ENCODE measurements around the gene GPR107. TPM values are rescaled to one million over a fixed set of nuclear protein-coding genes. Genes with fewer than 3 reads are reported as not detected.
A peak's percentile ranks its signal among the peaks of the same experiment; 100 is the strongest.

Gene GPR107
- total RNA-seq, 1 donor from 2014 or later: 21.1 TPM

DNA sequence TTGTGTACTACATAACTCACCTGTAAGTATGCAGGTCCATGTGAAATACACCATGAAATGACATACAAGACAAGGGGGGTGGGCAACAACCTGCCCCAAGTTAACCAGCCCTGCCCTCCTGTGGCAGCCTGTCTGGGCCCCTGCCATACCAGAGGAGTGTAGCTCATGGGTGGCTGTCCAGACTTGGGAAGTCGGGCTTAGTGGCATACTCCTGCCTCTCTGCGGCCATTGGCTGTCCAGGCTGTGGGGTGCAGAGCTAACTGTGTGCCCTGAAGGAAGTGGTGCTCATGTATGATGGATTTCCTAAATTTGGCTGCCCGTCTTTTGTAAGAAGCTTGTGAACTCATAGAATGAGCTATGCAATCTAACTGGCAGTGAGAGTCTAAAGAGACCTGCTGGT, 47.0 kb downstream of the GPR107 start:
- ATAC-seq: no peak
- intact Hi-C loops (cut with micrococcal nuclease): no loop called here
- no peak for DNase-seq

DNA sequence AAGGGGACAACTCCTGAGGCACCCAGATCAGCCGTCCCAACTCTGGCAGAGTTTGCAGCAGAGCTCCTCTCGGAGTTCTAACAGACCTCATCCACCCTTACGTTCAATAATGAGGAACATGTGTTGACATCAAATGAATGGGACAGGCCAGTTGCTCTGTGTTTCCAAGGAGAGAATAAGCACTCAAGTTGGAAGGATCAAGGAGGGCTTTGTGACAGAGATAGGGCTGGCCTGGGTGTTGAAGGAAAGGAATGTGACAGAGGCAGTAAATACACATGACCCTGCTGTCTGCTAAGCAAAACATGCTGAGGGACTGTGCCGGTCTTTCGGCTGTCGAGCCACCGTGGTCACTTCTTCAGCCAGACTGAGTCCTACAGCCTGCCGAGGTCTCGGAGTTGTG, 48.2 kb downstream of the GPR107 start:
- DNase-seq (no peak), ATAC-seq (peak; percentile 87)
- intact Hi-C loops (cut with micrococcal nuclease): no loop called here

DNA sequence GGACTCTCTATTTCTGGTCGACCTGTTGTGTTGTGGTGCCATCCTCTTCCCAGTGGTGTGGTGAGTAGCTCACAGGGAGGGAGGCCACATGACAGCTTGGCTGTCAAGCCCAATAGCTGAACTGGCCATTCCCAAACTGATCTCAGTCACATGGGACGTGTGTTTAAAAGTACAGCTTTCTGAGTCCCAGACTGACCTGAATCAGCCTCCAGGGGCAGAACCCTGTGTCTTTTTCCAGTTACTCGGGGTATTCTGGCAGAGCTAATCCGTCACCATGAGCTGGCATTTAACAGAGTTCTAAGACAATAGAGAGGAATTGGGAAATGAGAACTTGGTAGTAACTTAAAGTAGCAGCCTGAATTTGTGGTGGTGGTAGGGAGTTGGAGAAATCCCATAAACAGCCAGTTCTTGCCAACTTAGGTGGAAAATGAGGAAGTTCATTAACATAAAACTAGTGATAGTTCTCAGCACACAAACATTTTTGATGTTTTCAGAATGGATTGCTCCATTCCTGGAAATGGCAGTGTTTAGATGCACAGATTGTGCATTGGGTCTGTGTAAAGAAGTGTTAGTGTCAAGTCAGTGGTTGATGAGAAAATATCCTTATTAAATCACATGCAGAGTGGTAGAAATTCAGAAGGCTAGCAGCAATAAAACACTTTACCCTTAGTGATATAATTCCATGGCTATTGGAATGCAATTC, 50.9 kb downstream of the GPR107 start:
- peak; percentile 41 for ATAC-seq
- no peak for DNase-seq
- intact Hi-C loops (cut with micrococcal nuclease): loop anchor here (5.0 kb wide), 1 partner anchor 133 kb away; no protein-coding TSS in a partner anchor

DNA sequence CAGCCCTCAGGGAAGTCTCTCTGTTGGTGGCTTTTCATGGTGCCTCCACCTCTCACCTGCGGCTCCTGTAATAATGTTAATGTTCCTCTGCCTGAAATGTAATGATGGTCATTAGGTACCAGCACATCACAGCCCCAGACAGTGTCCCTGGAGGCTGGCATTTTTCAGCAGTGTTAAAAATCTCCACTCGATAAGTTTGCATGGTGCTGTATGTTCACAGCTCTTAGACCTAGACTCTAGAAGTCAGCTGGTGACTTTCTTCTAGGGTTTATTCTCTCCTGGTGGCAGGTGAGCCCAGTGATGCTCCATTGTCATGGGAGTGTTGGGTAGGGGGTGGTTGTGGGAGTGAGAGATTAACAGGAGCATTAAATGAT, 53.1 kb downstream of the GPR107 start:
- DNase-seq: no peak
- no peak for ATAC-seq
- intact Hi-C loops (cut with micrococcal nuclease): loop anchor here (5.0 kb wide), 1 partner anchor 130 kb away; no protein-coding TSS in a partner anchor

DNA sequence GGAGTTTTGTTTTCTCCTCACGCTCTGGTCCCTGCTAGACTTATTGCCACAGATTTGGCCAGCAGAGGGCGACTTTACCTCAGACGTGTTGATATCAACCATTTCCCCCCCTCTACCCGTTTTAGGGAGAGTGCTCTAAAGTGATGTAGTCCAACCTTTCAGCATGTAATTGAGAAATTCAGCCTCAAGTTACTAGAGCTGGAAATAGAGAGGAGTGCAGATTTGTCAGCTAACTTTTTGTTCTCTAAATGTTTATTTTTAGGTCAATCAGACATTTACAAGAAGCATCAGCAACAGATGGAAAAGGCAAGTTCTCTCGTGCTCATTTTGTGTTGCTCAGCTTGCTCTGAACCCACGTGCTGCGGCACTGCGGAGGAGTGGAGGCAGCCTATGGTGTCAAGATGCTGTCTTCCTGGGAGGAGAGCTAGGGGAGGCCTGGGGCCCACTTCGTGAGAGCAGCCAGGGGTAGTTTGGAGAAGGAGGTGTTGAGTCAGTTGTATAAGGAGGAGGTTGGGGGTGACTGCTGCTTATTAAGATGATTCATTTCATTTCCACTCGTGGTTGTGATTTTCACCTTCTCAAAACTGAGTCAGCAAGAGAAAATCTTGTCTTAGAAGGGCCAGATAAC, 53.6 kb downstream of the GPR107 start:
- intact Hi-C loops (cut with micrococcal nuclease): loop anchor here (5.0 kb wide), 1 partner anchor 130 kb away; no protein-coding TSS in a partner anchor
- peak; percentile 82 for ATAC-seq
- peak; percentile 87 for DNase-seq

DNA sequence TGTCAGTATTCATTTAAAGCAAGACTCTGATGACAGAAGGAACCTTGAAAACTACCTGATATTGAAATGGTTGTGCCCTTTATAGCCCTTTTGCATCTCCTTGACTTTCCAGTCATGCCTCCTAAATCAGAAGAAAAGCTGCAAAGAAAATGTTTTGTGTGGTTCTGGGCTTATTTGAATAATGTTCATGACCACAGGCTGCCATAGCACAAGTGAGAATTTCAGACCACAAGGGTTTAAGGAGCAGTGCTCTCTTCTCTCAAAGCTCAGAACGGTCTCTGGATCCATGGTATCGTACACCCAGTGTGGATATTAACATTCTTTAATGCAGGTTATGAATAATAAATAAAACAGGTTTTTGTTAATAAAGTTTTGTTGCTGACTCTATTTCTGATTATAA, 54.2 kb downstream of the GPR107 start:
- DNase-seq (no peak), ATAC-seq (no peak)
- intact Hi-C loops (cut with micrococcal nuclease): loop anchor here (5.0 kb wide), 1 partner anchor 129 kb away; no protein-coding TSS in a partner anchor

DNA sequence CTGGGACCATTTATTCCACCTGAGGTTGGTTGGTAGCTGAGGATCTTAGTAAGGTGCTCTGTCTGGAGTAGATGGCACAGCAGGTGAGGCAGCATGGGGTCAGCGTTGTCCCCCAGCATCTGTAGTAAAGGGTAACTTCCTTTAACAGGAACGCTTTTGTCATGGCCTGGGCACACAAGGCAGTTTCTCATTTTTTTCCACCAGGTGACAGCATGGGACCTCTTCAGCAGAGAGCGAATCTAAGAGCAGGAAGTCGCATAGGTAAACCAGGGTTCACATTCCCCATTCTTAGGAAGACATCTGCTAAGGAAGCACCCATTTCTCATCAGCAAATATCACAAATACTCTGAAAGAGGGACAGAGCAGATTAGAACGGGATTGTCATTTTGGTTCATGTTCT, 56.5 kb downstream of the GPR107 start:
- no peak for ATAC-seq
- DNase-seq: no peak
- intact Hi-C loops (cut with micrococcal nuclease): no loop called here

DNA sequence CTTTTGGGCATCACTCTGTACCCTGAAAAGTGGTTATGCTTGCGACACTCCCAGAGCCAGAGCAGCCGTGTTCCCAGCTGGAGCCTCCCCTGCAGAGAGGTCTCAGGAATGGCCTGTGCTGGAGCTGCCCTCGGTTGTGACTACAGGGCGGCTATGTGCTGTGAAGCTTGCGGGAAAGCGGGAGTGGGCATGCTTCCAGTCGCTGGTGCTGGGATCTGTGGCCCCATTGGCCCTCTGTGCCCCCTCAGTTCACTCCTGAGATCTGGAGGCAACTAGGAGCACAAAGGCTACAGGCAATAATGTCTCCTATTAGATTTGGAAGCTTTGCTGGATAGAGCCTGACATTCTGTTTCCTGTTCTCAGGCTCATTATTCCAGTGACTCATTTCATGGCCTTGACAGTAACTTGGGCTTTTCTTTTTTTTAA, 56.9 kb downstream of the GPR107 start:
- intact Hi-C loops (cut with micrococcal nuclease): no loop called here
- ATAC-seq (no peak), DNase-seq (no peak)

DNA sequence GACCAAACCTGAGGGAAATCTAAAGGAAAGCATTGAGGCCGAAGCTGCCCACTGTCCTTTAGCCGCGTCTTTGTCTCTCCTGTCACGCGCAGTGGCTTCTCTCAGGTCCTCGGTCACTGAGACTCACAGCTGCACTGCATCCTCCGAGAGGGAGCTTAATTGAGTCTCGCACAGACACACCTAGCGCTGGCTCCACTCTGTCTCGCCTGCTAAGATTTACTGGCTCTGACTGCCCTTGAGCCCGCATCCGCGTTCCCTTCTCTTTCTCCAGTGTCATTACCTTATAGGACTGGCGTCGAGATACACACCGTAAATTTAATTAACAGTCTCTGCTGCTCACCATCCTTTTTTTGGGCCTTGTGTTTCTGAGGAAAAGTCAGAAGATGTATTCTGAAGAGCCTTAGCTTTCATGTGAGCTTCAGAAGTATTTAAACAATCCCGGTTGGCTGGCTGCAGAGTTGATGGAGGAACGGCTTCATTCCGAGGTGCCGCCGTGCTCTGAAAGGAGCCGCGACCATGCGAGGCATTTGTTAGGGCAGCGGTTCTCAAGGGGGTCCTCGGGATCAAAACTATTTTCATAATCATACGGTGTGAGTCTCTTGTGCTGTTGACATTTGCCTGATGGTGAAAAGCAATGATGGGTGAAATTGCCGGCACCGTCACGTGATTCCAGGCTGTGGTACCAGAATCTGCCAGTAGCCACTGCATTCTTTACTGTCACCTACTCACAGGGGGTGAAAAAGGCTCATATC, 58.3 kb downstream of the GPR107 start:
- no peak for ATAC-seq

DNA sequence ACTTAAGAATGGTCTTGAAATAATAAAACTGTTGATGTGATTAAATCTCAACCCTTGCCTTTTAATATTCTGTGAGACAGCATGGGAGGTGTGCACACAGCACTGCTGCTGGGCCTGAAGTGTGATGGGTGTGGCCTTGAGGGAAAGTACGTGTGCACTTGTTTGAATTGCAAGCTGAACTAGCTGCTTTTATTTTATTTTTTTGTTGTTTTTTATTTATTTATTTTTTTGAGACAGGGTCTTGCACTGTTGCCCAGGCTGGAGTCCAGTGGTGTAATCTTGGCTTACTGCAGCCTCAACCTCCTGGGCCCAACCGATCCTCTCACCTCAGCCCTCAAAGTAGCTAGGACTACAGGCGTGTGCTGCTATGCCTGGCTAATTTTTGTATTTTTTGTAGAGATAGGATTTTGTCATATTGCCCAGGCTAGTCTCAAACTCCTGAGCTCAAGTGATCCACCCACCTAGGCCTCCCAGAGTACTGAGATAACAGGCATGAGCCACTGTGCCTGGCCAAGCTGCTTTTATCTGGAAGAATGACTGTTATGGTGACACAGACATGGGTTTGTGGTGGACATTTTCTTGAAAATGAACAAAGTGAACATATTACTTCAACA, 58.9 kb downstream of the GPR107 start:
- intact Hi-C loops (cut with micrococcal nuclease): no loop called here
- DNase-seq: no peak
- peak; percentile 62 for ATAC-seq

More for the DNA sequence above, 58.3 kb downstream of the GPR107 start:
- DNase-seq: no peak
- intact Hi-C loops (cut with micrococcal nuclease): no loop called here

DNA sequence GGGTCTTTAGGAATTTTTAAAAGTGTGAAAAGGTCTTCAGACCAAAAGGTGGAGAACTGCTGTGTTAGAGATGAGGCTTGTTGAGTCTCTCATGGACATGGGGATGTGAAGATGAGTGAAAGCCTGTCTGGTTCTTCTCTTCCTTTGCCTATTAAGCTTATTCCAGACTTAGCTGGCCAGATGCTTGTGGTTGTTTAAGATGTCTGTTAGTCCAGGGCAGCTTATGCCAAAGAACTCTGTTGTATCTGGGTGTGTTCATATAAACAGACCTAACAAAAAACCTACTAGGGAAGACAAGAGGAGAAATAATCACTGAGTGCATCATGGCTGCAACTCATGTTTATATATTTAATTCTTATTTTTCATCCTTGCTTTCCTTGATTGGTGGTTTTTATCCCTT, 61.0 kb downstream of the GPR107 start:
- DNase-seq: no peak
- ATAC-seq: no peak
- intact Hi-C loops (cut with micrococcal nuclease): no loop called here

DNA sequence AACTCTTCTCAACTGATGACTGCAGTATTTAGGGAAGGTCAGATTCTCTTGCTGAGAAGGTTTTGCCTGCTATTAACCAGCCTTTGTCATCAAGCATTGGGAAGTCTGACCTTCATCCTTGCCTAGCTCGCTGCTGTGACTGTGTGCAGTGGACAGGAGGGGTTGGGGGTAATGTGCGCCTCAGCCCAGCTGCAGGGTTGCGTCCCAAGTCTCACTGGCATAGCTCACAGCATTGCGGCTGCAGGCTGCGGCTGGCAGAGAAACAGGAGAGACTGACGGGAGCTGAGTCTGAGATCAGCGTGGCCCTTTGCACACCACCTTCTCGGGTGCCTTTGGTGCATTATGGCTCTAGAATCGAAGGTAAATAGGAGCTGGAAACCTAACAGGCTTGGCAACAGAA, 62.6 kb downstream of the GPR107 start:
- DNase-seq (no peak), ATAC-seq (no peak)
- intact Hi-C loops (cut with micrococcal nuclease): no loop called here

DNA sequence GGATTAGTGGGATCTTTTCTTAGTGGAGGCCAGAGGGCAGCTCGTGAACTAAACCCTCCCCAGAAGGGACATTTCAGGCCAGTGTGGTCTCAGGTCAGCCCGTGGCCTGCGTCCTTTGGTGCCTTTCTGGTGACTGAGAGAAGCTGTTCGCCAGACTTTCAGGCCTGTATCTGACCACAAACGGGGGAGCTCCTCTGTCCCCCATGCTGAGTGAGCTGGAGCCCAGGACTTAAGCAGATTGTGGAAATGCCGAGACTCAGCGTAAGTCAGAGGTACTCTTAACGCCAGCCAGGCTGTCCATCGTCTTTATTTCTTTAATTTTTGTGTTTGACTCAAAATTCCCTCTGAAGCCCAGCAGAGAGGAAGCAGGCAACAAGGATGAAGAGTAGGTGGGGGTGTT, 63.7 kb downstream of the GPR107 start:
- intact Hi-C loops (cut with micrococcal nuclease): no loop called here
- no peak for DNase-seq
- ATAC-seq: no peak

DNA sequence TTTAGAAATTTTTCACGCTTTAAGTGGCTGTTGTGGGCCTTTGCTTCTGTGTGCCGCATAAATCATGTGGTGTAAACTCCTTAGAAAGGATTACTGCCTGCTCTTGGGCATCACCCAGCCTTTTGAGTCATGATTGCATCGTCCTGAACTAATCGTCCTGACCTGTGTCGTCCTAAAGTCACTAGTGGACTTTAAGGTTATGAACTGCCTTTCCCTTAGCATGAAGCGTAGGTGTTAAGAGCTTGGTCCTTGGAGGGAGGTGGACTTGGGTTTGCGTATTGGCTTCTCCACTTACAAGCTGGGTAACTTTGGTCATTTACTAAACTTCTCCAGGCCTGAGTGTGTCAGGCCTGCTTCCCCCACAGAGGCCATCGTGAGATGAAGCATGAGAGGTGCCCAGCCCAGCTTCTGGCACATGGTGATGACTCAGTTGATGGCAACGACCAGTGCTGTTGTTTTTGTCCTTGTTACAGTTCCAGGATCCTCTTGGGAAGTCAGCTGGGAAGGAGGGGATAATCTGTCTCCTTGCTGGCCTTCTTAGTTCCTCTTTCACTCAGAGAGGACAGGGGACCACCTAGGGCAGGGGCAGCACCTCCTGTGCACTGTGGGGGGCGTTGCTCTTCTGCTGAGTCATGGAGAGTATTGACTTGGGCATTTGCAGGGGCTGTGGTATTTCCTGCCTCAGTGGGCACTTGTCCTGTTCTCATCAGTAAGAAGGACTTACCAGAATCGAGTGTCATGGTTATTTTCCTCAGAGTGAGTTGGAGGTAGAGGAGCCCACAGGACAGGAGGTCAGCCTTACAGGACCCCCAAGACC, 64.3 kb downstream of the GPR107 start:
- intact Hi-C loops (cut with micrococcal nuclease): no loop called here
- ATAC-seq: peak; percentile 46
- DNase-seq: no peak

DNA sequence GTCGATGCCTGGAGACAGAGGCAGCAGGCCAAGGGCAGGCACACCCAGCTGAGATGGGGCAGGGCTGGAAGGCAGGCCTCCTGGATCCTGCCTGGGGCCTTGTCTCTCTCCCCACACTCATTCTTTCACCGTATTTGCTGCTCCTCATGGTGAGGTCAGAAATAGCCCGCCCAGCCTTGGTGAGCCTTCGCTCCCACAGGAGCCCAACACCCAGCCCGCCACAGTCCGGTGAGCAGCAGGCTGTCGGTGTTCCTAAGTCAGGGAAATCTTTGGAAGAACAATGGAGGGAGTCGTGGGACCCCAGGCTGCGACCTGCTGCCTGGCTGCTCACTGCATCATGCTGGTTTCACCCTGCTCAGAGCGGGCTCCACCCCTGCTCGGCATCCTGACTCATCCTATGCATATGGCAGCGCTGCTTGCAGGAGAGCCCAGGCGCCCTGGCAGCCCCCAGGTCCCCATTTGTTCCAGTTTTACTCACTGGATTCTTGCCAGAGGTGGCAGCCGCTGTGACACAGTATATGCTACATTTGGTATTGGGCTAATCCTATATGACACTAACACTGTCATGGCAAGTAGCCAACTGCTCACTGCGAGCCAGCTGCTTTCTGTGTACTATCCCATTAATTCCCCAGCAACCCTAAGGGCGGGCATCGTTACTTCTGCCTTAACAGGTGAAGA, 65.3 kb downstream of the GPR107 start:
- DNase-seq (no peak), ATAC-seq (no peak)
- intact Hi-C loops (cut with micrococcal nuclease): no loop called here

DNA sequence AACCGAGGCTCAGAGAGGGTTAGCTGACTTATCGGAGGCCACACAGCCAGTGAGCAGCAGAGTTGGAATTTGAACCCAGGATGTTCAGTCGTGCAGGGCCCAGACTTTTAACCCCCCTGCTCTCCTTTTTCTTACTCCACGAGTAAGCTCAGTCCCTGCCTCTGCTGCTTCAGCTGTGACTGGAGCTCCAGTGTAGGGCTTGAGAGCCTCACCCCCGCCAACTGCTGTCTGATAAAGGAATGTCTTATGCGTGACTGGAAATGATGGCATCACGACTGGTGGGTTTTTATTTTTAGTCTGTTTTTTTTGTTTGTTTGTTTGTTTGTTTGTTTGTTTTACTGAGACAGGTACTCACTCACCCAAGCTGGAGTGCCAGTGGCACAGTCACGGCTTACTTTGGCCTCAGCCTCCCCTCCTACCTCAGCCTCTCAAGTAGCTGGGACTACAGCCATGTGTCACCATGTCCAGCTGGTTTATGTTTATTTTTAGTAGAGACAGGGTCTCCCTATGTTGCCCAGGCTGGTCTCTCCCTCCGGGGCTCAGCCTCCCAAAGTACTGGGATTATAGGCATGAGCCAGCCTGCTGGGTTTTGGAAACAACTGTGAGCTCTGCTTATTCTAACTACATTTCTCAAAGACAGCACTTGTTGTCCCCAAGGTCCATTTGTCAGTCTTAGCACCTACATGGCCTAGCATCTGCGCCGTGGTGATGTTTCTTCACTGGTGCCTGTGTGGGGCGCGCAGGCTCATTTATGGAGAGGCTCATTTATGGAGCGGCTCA, 66.0 kb downstream of the GPR107 start:
- ATAC-seq: no peak
- intact Hi-C loops (cut with micrococcal nuclease): no loop called here
- DNase-seq: no peak

DNA sequence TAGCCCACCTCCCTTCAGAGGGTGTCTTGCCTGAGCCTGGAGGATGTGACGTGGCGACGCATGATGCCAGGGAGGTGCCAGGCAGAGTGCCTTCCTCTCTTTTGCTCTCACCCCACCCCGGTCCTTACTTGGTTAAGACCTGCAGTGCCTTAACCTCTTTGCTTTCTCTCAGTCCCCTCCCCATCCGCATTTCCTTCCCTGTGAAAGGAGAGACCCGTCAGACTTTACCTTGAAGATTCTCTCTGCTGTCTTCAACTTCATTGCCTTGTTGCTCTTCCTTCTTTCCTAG, 66.5 kb downstream of the GPR107 start:
- no peak for DNase-seq
- intact Hi-C loops (cut with micrococcal nuclease): no loop called here
- no peak for ATAC-seq

DNA sequence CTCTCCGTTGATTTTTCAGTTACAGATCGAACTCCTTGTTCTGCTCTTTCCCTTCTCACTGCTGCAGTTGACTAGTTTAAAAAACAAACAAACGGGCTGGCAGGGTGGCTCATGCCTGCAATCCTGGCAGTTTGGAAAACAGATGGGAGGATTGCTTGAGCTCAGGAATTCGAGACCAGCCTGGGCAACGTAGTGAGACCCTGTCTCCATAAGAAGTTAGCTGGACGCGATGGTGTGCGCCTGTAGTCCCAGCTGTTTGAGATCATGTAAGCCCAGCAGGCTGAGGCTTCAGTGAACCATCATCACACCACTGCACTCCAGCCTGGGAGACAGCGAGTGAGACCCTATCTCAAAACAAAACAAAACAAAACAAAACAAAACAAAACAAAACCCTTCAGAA, 67.1 kb downstream of the GPR107 start:
- intact Hi-C loops (cut with micrococcal nuclease): no loop called here
- ATAC-seq (no peak), DNase-seq (no peak)

Measured in left ventricle myocardium superior (tissue), 1 donor.